Stimulated activated naive CD4-positive, alpha-beta T cell treated with Interleukin-2 at 50 U/mL for 16 hours (primary cell): Measurements from ENCODE around the gene FRMPD4.
"Not testable (repeated sequence)": the region's sequence is repeated elsewhere in the genome, so short reads cannot be mapped to it uniquely, and the experiment has no call there.

Source experiments
- DNase-seq: peaks from one replicate; lab custom pipeline; 2025; lab: John Stamatoyannopoulos, UW

The FRMPD4 gene

GRCh38 chrX:12138361-12139313 is at the start of gene FRMPD4:
Gene FRMPD4, plus strand, starts transcription at chrX:12138473. Its CDS starts 499 bp downstream, at chrX:12138972.
- DNase-seq, result no peak

DNA sequence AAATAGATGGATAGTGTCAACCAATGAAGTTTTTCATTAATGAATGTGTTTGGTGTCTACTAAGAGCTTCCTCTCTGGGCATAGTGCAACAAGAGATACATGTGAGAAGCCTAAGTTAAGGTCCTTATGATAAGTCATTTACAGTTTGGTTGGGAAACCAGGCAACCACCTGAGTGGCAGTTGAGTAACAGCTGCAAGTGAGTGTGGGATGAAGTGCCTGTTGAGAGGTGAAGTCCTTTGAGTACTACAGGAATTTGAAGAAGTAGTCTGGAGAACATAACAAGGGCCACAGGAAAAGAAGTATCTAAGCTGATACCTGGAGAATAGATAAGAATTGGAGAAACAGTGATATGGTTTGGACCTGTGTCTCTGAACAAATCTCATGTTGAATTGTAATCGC is 48.5 kb upstream of the FRMPD4 start:
- no peak for DNase-seq

DNA sequence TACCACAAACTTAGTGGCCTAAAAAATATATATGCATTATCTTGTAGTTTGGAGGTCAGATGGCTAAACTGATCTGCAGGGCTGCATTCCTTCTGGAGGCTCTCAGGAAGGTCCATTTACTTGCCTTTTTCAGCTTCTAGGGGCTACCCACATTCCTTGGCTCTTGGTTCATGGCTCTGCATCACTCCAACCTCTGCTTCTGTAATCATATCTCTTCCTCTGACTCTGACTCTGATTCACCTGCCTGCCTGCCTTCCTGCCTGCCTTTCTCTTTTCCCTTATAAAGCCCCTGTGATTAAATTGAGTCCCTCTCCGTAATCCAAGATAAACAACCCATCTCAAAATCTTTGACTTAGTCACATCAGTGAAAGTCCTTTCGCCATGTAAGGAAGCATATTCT is 25.0 kb upstream of the FRMPD4 start:
- DNase-seq, result no peak

DNA sequence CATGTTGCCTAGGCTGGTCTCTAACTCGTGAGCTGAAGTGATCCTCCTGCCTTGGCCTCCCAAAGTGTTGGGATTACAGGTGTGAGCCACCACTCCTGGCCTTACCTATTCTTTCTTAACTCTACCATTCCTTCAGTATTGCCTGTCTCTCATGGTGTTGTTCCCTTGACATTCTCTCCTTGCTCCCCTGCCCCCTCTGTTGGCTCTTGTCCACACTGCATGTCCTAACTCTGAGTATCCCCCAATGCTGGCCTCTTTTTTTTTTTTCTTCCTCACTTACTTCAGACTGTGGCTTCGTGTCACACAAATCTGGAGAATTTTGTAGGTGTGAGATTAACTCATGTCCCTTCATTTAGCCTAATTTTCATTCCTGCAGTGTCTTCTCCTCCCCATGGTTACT is 22.9 kb upstream of the FRMPD4 start:
- DNase-seq, result no peak

GRCh38 chrX:12118134-12118533 is 20.1 kb upstream of the FRMPD4 start:
- DNase-seq, result no peak

GRCh38 chrX:12128017-12128416 is 10.3 kb upstream of the FRMPD4 start:
- DNase-seq, result no peak

GRCh38 chrX:12137951-12138360 is 317 bp upstream of the FRMPD4 start:
- no peak for DNase-seq

DNA sequence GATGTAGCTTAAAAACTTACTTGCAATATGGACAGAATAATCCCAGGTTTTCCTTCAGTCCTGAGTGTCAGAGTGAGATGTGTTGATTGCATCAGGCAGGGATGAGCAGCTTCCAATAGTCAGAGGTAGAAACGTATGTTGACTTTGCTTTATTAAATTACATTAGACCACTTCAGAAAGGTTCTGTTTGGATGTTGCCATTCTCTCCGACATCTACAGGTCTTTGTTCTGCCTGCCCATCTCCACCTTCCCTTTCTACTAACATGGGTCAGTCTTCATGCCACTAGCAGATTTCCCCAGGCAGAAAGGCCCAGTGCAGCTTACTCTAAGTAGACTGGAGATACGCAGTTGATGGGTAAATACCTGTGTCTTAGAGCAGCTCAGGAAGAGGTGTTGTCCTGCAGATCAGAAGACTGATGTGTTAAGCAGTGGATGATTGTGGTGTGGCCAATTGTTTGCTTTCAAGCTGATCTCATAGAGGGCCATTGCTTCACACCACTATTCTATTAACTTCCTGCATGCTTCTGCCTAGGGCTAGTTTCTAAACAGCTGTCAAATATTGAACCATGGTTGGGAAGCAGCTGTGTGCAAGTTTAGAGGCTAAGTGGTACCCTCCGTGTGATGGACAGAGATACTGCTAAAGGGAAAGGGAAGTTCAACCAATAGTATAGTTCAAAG is 1.8 kb downstream of the FRMPD4 start:
- no peak for DNase-seq

DNA sequence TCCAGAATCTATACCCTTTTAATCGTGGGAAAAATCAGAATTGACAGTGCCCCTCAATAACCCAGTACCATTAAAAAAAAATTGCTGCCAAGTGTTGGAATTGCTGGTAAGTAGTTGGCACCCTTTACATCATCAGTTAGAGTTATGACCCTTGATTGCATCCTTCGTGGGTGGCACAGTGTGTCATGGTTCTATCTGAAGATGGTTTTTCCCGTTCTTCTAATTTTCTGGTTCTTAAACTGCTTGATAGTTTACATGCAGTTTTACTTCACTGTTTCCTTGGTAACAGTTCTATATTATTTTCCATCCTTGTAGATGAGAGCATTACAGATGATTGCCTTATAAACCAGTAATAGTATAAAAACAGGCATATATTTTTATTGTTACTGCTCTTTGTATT is 3.2 kb downstream of the FRMPD4 start:
- no peak for DNase-seq

- no peak for DNase-seq
Measured at GRCh38 chrX:12142661-12143060, 4.4 kb downstream of the FRMPD4 start.

- DNase-seq, result no peak
Measured at GRCh38 chrX:12145402-12145801, 7.1 kb downstream of the FRMPD4 start.

- no peak for DNase-seq
Measured at GRCh38 chrX:12149670-12150407, 11.6 kb downstream of the FRMPD4 start.

DNA sequence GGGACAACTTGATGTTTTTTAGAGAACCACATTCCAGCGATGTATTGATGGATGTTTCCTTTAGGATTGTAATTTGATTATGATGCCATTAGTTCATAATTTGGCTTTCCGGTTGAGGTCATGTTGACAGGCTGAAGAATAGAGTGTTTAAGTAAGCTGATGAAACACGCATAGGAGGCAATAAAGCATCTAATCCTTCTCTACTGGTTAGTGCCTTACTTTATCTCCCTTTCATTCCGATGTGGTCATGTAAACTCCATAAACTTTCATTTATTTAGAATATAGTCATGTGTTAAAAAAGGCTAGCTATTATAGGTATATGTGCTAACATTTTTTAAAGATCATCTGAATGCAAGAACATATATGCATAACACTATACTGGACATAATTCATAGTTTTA is 15.0 kb downstream of the FRMPD4 start:
- no peak for DNase-seq

DNA sequence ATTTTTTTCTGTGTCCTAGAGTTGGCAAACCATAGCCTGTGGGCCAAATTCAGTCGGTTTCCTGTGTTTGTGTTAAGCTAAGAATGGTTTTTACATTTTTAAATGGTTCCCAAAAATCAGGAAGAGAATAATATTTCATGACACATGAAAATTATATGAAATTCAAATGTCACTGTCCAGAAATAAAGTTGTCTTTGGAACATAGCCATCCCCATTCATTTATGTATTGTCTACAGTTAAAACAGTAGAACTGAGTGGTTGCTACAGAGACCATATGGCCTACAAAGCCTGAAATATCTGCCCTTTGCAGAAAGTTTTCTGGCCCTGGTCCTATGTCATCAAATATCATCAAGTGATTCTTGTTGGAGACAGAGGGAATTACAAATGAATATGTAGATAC is 15.5 kb downstream of the FRMPD4 start:
- DNase-seq, result no peak

DNA sequence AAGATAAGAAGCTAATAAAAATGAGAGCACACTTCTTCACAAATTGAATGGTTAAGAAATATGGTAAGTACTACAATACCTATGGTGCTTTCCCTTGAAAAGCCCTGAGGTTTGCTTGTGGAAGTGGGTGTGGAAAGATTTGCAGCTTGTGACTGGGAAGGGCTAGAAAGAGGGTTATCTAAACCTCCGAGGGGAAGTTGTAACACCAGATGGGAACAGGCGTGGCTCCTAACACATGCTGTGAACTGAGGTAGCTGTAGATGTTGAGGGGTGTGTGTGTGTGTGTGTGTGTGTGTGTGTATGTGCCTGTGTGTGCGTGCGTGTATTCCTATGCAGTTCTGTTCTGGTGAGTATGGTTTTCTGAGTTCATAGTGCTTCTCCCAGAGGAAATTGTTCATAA is 21.5 kb downstream of the FRMPD4 start:
- no peak for DNase-seq

GRCh38 chrX:12162420-12162819 is 24.1 kb downstream of the FRMPD4 start:
- DNase-seq, result no peak

- DNase-seq, result not testable (repeated sequence)
Measured at GRCh38 chrX:12164180-12164579, 25.9 kb downstream of the FRMPD4 start.

DNA sequence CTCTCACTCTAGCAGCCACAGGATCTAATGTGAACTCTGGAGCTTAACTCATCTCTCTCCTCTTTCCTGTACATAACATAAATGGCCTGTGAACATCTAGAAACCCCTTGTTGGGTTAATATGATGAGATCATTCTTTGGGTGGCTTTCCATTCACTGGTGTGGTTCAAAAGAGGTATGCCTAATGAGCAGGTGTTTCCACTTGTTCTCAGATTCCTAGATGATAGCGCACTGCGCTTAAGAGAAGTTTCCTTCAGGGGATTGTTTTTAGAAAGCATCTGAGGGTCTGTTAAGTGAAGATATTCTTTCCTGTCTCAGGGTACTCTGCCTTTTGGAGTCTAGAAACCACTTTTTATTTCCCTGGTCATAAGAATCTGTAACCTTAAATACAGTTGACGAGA is 32.5 kb downstream of the FRMPD4 start:
- DNase-seq, result no peak

DNA sequence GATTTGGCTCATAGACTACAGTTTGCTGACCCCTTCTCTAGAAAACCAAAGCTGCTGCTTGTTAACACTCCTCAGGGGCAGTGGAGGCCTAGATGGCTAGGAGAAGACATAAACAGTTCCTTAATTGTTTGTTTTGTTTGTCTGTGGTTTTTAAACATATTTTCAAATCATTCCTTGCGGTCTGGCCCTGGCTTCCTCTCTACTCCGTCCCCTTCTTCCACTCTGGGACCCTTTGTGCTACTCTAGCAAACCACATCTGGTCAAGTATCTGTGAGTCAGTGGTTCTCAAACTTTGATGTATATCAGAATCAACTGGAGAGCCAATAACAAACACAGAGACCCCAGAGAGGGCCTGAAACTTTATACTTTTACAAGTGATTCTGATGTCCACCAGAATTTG is 36.1 kb downstream of the FRMPD4 start:
- DNase-seq, result no peak

- no peak for DNase-seq
Measured at GRCh38 chrX:12197030-12197429, 58.8 kb downstream of the FRMPD4 start.

DNA sequence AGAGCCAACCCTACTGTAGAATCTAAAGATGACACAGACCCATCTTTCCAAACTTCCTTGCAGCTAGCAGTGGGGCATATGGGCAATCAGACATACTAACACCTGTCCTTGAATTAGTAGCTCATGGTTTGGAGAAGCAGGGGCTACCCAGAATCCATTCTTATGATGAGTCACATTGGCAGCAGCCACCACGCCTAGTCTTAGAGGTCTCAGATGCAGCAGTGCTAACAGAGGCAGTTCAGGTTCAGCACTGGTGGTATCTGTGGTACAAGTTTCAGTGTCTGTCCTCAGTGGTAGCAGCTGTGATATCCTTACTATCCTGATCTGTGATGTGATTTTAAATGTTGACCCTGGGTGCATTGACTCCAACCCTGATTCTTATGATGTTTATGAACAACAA is 68.1 kb downstream of the FRMPD4 start:
- no peak for DNase-seq

GRCh38 chrX:12210196-12210815 is 72.0 kb downstream of the FRMPD4 start:
- DNase-seq, result no peak
